Thymus (tissue), 11 donors: ENCODE results near the gene NPY1R. TPM values are rescaled to one million over a fixed set of nuclear protein-coding genes. Genes with fewer than 3 reads are reported as not detected.

Experiments
- DNase-seq, 9 donors: peaks; one replicate each; pipeline ENCODE4 v3.0.0-alpha.2; 2013; ENCODE audit warnings: low spot score in 9 of 9, low read depth in 6 of 9, missing footprints in 1 of 9
- H3K27ac ChIP-seq, 2 donors: one replicate each; pipeline ENCODE4 v1.5.1; 2013; ENCODE audit warnings: control low read depth in 1 of 2, low read depth in 1 of 2, low read length in 1 of 2, mild to moderate bottlenecking in 1 of 2, moderate library complexity in 1 of 2
- H3K27me3 ChIP-seq, 2 donors: one replicate each; pipeline ENCODE4 v1.5.1; 2013; ENCODE audit warnings: low read length in 1 of 2; ENCODE audit not compliant: control insufficient read depth in 2 of 2, insufficient read depth in 1 of 2
- H3K36me3 ChIP-seq, 2 donors: one replicate each; pipeline ENCODE4 v1.5.1; 2013; ENCODE audit warnings: low read length in 1 of 2, mild to moderate bottlenecking in 1 of 2, moderate library complexity in 1 of 2; ENCODE audit not compliant: control insufficient read depth in 2 of 2, insufficient read depth in 2 of 2
- H3K4me1 ChIP-seq, 2 donors: one replicate each; pipeline ENCODE4 v1.5.1; 2013; ENCODE audit warnings: low read length in 2 of 2; ENCODE audit not compliant: control insufficient read depth in 2 of 2, insufficient read depth in 2 of 2
- H3K4me3 ChIP-seq, 2 donors: one replicate each; pipeline ENCODE4 v1.5.1; 2013; ENCODE audit warnings: low read length in 2 of 2, control low read depth in 1 of 2, mild to moderate bottlenecking in 1 of 2
- H3K9me3 ChIP-seq, 2 donors: one replicate each; pipeline ENCODE4 v1.5.1; 2013; ENCODE audit warnings: low read length in 1 of 2, mild to moderate bottlenecking in 1 of 2; ENCODE audit not compliant: control insufficient read depth in 2 of 2, insufficient read depth in 1 of 2
- WGBS: extraction: QIAGEN DNeasy Blood & Tissue Kit; methylation state at CpG from one replicate; pipeline ENCODE4 v1.1.7; 2013; 5-methylcytosine and 5-hydroxymethylcytosine counted together
- polyA plus RNA-seq: library from polyadenylated mRNA; stranded (reverse); fragments of 200-250 nt; gene quantifications from one replicate; pipeline ENCODE4 v1.2.3, GENCODE V29; 2013
- total RNA-seq: library from RNA; stranded (reverse); fragments of 120-200 nt; gene quantifications from one replicate; pipeline ENCODE4 v1.2.4, GENCODE V29; 2013
- donor health status: healthy.

Gene NPY1R
- total and polyA plus RNA-seq, 2 donors: 2.2 to 2.7 TPM

- no peaks in the 10 kb centered on the region for H3K4me1 ChIP-seq
- H3K9me3 ChIP-seq: no peaks in the 10 kb centered on the region
- H3K27me3 ChIP-seq: no peaks in the 10 kb centered on the region
- H3K36me3 ChIP-seq: no peaks in the 10 kb centered on the region
- no peak overlapping the region for H3K27ac ChIP-seq
- DNase-seq: no peak
- 87% methylated on average over 3 of the region's 3 CpGs for WGBS
- H3K4me3 ChIP-seq: no peak overlapping the region
Observed at GRCh38 chr4:163300445-163300844, 32.0 kb downstream of the NPY1R start.

GRCh38 chr4:163295138-163295537, 37.3 kb downstream of the NPY1R start:
- Histone ChIP-seq H3K27ac (no peak overlapping the region), H3K9me3 (no peaks in the 10 kb centered on the region), H3K4me1 (no peaks in the 10 kb centered on the region), H3K36me3 (no peaks in the 10 kb centered on the region), H3K27me3 (no peaks in the 10 kb centered on the region), H3K4me3 (no peak overlapping the region)
- WGBS: 90% methylated on average over 3 of the region's 3 CpGs
- DNase-seq: no peak

DNA sequence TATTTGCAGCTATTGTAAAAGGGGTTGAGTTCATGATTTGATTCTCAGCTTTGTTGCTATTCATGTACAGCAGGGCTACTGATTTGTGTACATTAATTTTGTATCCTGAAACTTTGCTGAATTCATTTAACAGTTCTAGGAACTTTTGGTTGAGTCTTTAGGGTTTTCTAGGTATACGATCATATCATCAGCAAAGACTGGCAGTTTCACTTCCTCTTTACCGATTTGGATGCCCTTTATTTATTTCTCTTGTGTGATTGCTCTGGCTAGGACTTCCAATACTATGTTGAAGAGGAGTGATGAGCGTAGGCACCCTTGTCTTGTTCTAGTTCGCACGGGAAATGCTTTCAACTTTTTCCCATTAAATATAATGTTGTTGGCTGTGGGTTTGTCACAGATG, 48.1 kb downstream of the NPY1R start:
- Histone ChIP-seq H3K4me3 (no peak overlapping the region), H3K4me1 (no peaks in the 10 kb centered on the region), H3K27me3 (no peaks in the 10 kb centered on the region), H3K27ac (no peak overlapping the region), H3K36me3 (no peaks in the 10 kb centered on the region), H3K9me3 (no peaks in the 10 kb centered on the region)
- no peak for DNase-seq
- 76% methylated on average over 5 of the region's 5 CpGs for WGBS

DNA sequence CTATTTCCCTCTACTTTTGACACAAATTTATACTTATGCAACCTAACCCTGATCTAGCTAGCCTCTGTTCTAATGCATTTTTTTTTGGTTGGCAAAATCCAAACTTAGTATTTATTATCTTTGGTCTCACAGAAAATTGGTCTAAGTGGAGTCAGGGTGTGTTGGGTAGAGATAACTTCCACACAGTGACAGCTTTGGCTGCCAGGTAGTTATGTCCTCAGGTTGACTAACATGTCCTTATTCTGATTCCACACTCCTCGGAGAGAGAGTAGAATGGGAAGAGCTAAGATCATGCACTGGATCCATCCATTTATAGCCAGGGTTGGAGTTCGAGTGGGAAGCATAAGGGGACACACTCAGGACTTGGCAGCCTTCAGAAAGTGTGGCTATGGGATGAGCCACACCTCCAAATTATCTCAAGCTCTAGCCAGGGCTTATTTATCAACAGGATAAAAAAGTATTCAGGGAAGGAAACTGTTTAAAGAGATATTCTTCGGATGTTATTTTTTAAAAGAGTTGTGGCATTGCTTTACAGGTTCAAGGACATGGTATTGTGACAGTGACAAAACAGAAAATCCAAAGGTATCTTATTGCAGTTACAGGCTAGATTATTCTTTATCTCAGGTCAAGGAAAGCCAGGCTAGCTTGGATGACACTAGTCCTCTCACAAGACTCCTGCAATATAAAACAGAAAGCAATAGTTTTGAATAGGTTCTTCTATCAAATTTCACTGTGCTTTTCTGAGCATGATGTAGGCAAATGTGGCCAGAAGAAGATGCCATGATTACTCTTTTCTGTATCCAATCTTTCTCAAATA, 51.5 kb downstream of the NPY1R start:
- Histone ChIP-seq H3K27ac (no peak overlapping the region), H3K4me3 (no peak overlapping the region), H3K36me3 (no peaks in the 10 kb centered on the region), H3K9me3 (no peaks in the 10 kb centered on the region), H3K27me3 (no peaks in the 10 kb centered on the region), H3K4me1 (no peaks in the 10 kb centered on the region)
- DNase-seq: no peak
- 60% methylated on average over 3 of the region's 3 CpGs for WGBS

GRCh38 chr4:163279713-163280112, 52.7 kb downstream of the NPY1R start:
- no peak overlapping the region for H3K4me3 ChIP-seq
- DNase-seq: no peak
- WGBS: 91% methylated on average over 5 of the region's 5 CpGs
- H3K36me3 ChIP-seq: no peaks in the 10 kb centered on the region
- H3K4me1 ChIP-seq: no peaks in the 10 kb centered on the region
- H3K27me3 ChIP-seq: no peaks in the 10 kb centered on the region
- no peaks in the 10 kb centered on the region for H3K9me3 ChIP-seq
- no peak overlapping the region for H3K27ac ChIP-seq

DNA sequence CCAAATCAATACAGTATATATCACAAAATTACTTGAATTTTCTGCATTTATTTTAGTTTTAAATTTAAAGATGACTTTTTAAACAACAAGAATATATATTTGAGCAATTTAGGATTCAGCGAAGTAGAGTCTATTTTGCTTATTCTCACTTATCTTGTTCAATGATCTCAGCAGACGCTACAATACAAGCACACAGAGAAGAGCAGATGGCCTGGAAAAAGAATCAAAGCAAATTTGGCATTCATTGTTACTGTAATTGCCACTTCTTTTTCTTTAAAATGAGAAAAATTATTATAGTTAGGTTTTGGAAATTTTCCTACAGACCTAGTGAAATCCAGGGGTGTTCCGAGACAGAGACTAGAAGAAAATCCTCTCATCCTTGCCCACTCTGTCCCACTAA, 57.5 kb downstream of the NPY1R start:
- 92% methylated on average over 3 of the region's 3 CpGs for WGBS
- H3K4me1 ChIP-seq: no peaks in the 10 kb centered on the region
- no peaks in the 10 kb centered on the region for H3K36me3 ChIP-seq
- no peaks in the 10 kb centered on the region for H3K27me3 ChIP-seq
- no peaks in the 10 kb centered on the region for H3K9me3 ChIP-seq
- DNase-seq: no peak
- H3K4me3 ChIP-seq: no peak overlapping the region
- no peak overlapping the region for H3K27ac ChIP-seq

Other genes with a start within 250 kb of the NPY1R start
- 6.5 TPM for gene NAF1, start 165.7 kb downstream of the NPY1R start, total RNA-seq
- 5.9 TPM for gene NAF1, start 165.7 kb downstream of the NPY1R start, polyA plus RNA-seq
- 0.05 TPM for gene NPY5R, start 11.3 kb upstream of the NPY1R start, total RNA-seq
- 0.14 TPM for gene NPY5R, start 11.3 kb upstream of the NPY1R start, polyA plus RNA-seq
- gene TKTL2, start 141.2 kb upstream of the NPY1R start, total RNA-seq: not detected
- 0.02 TPM for gene TKTL2, start 141.2 kb upstream of the NPY1R start, polyA plus RNA-seq
- 32.2 TPM for gene TMA16, start 162.1 kb upstream of the NPY1R start, total RNA-seq
- 19.3 TPM for gene TMA16, start 162.1 kb upstream of the NPY1R start, polyA plus RNA-seq